Parathyroid adenoma (tissue), 2 donors: ENCODE results near the gene NELL2.

Source experiments
- H2AFZ ChIP-seq: fragments of 300-600 bp; sonication (generic); one replicate; pipeline ENCODE4 v1.7.0; 2017; ENCODE audit warnings: antibody characterized with exemption, mild to moderate bottlenecking
- H3K27ac ChIP-seq: fragments of 300-600 bp; sonication (generic); one replicate; pipeline ENCODE4 v1.7.0; 2017
- H3K27me3 ChIP-seq: fragments of 300-600 bp; sonication (generic); one replicate; pipeline ENCODE4 v1.7.0; 2017; ENCODE audit warnings: low read length; ENCODE audit not compliant: control insufficient read depth, insufficient read depth
- H3K36me3 ChIP-seq: fragments of 300-600 bp; sonication (generic); one replicate; pipeline ENCODE4 v1.7.0; 2017; ENCODE audit warnings: low read length; ENCODE audit not compliant: control insufficient read depth, insufficient read depth
- H3K4me1 ChIP-seq: fragments of 300-600 bp; sonication (generic); one replicate; pipeline ENCODE4 v1.7.0; 2017; ENCODE audit warnings: control low read depth
- H3K4me2 ChIP-seq: fragments of 300-600 bp; sonication (generic); one replicate; pipeline ENCODE4 v1.7.0; 2017; ENCODE audit warnings: low read length
- H3K4me3 ChIP-seq: fragments of 300-600 bp; sonication (generic); one replicate; pipeline ENCODE4 v1.7.0; 2017; ENCODE audit warnings: low read depth, low read length
- H3K79me2 ChIP-seq: fragments of 300-600 bp; sonication (generic); one replicate; pipeline ENCODE4 v1.7.0; 2017; ENCODE audit warnings: control low read depth
- H3K9ac ChIP-seq: fragments of 300-600 bp; sonication (generic); one replicate; pipeline ENCODE4 v1.7.0; 2017; ENCODE audit warnings: mild to moderate bottlenecking
- H3K9me3 ChIP-seq: fragments of 300-600 bp; sonication (generic); one replicate; pipeline ENCODE4 v1.7.0; 2017; ENCODE audit warnings: low read length; ENCODE audit not compliant: control insufficient read depth
- TF ChIP-seq, protein P1 (sequence below): fragments of 300-600 bp; sonication (generic); IDR thresholded peaks from one replicate; pipeline ENCODE4 v1.7.0; 2017; ENCODE audit warnings: antibody characterized with exemption, mild to moderate bottlenecking
- donor health status: primary hyperparathyroidism.

NELL2 gene

DNA sequence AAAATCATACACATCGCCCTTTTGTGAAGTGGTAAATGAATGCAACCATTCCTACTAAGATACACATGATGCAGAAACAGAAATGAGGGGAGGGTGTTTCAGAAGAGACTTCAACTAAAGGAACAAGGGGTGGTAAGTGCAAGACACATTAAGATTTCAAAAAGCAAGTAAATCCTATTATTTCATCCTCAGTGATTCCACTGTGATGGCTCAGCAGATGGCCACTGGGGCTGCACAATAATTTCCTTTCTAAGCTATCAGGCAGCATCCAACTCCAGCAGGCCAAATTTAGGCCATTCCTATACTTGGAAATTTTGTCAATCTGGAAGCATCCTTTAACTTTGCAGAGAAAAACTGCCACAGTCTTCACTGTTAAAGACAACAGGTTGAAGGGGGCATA, 272.4 kb downstream of the NELL2 start:
- H3K27me3 ChIP-seq: no peaks in the 10 kb centered on the region
- H3K4me3 ChIP-seq: no peak overlapping the region
- H3K79me2 ChIP-seq: no peaks in the 10 kb centered on the region
- TF ChIP-seq, protein P1, sequence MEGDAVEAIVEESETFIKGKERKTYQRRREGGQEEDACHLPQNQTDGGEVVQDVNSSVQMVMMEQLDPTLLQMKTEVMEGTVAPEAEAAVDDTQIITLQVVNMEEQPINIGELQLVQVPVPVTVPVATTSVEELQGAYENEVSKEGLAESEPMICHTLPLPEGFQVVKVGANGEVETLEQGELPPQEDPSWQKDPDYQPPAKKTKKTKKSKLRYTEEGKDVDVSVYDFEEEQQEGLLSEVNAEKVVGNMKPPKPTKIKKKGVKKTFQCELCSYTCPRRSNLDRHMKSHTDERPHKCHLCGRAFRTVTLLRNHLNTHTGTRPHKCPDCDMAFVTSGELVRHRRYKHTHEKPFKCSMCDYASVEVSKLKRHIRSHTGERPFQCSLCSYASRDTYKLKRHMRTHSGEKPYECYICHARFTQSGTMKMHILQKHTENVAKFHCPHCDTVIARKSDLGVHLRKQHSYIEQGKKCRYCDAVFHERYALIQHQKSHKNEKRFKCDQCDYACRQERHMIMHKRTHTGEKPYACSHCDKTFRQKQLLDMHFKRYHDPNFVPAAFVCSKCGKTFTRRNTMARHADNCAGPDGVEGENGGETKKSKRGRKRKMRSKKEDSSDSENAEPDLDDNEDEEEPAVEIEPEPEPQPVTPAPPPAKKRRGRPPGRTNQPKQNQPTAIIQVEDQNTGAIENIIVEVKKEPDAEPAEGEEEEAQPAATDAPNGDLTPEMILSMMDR: no peak
- H3K36me3 ChIP-seq: no peaks in the 10 kb centered on the region
- H3K9ac ChIP-seq: no peak overlapping the region
- no peaks in the 10 kb centered on the region for H3K4me1 ChIP-seq
- no peaks in the 10 kb centered on the region for H3K9me3 ChIP-seq
- H3K27ac ChIP-seq: no peak overlapping the region
- H3K4me2 ChIP-seq: no peak overlapping the region
- no peak overlapping the region for H2AFZ ChIP-seq

GRCh38 chr12:44592626-44593025, 283.5 kb downstream of the NELL2 start:
- Histone ChIP-seq H3K4me2 (no peak overlapping the region), H3K79me2 (no peaks in the 10 kb centered on the region)

GRCh38 chr12:44589697-44590096, 286.4 kb downstream of the NELL2 start:
- no peak overlapping the region for H3K4me2 ChIP-seq

More at GRCh38 chr12:44592626-44593025, 283.5 kb downstream of the NELL2 start:
- Histone ChIP-seq H3K27ac (no peak overlapping the region), H3K4me3 (no peak overlapping the region), H2AFZ (no peak overlapping the region), H3K9me3 (no peaks in the 10 kb centered on the region), H3K9ac (no peak overlapping the region), H3K27me3 (no peaks in the 10 kb centered on the region), H3K4me1 (no peaks in the 10 kb centered on the region), H3K36me3 (no peaks in the 10 kb centered on the region)
- TF ChIP-seq, protein P1: no peak

DNA sequence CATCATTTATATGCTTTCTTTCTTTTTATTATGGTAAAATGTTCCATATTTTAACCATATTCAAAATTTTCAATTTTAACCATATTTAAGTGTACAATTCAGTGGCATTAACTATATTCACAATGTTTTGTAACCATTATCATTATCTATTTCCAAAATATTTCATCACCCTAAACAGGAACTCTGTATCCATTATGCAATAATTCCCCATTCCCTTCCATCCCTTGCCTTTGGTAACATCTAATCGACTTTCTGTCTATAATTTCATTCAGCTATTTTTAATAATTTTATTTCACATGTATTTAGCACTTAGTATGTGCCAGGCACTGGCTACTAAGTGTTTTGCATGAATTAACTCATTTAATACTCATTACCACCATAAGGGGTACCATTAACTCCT, 287.5 kb downstream of the NELL2 start:
- Histone ChIP-seq H2AFZ (no peak overlapping the region), H3K36me3 (no peaks in the 10 kb centered on the region), H3K4me2 (no peak overlapping the region), H3K4me1 (no peaks in the 10 kb centered on the region), H3K9ac (no peak overlapping the region), H3K79me2 (no peaks in the 10 kb centered on the region), H3K27ac (no peak overlapping the region), H3K27me3 (no peaks in the 10 kb centered on the region), H3K4me3 (no peak overlapping the region), H3K9me3 (no peaks in the 10 kb centered on the region)
- TF ChIP-seq, protein P1: no peak

More at GRCh38 chr12:44589697-44590096, 286.4 kb downstream of the NELL2 start:
- Histone ChIP-seq H2AFZ (no peak overlapping the region), H3K27ac (no peak overlapping the region), H3K4me1 (no peaks in the 10 kb centered on the region), H3K4me3 (no peak overlapping the region), H3K36me3 (no peaks in the 10 kb centered on the region), H3K79me2 (no peaks in the 10 kb centered on the region), H3K9me3 (no peaks in the 10 kb centered on the region), H3K27me3 (no peaks in the 10 kb centered on the region), H3K9ac (no peak overlapping the region)
- TF ChIP-seq, protein P1: no peak

DNA sequence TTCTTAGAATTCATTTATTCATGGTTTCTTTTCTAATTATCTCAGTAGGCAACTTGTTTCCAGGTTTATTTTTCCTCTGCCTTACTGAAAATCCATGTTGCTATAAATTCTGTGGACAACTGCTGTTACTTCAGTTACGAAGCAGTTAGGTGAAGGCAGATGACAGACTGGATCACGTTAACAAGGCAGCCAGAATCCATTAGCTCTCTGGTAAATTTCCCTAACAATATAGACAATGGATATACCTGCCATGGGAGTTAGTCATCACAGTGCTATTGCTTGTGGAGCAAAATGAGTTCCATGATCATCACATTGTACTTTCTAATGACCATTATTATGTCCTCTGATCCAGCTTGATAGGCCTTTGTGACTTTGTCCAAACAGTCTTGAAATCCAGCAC, 291.5 kb downstream of the NELL2 start:
- Histone ChIP-seq H3K27me3 (no peaks in the 10 kb centered on the region), H2AFZ (no peak overlapping the region), H3K27ac (no peak overlapping the region), H3K4me3 (no peak overlapping the region), H3K79me2 (no peaks in the 10 kb centered on the region), H3K4me1 (no peaks in the 10 kb centered on the region), H3K36me3 (no peaks in the 10 kb centered on the region), H3K9me3 (no peaks in the 10 kb centered on the region), H3K4me2 (no peak overlapping the region), H3K9ac (no peak overlapping the region)
- TF ChIP-seq, protein P1: no peak
